Activated T-helper 1 cell treated with anti-CD3 and anti-CD28 coated beads, Interleukin-12 subunit alpha, Interleukin-12 subunit beta, Interleukin-2, Interleukin-4 antibody, amounts not matched to agents 30 ng/mL and 10 ng/mL and 1 ng/mL, durations not matched to agents 14 hours and 24 hours and 36 hours (primary cell): ENCODE data around the gene TTLL5. TPM values are rescaled to one million over a fixed set of nuclear protein-coding genes. Genes with fewer than 3 reads are reported as not detected.

Source experiments
- DNase-seq: peaks from one replicate; pipeline ENCODE4 v3.0.0; 2021; ENCODE audit warnings: low spot score
- H3K27ac Mint-ChIP-seq: one replicate; pipeline ENCODE4 v1.8.0; 2021; ENCODE audit warnings: mild to moderate bottlenecking, mixed read lengths
- H3K27me3 Mint-ChIP-seq: one replicate; pipeline ENCODE4 v1.8.0; 2022; ENCODE audit warnings: mild to moderate bottlenecking, moderate library complexity, mixed read lengths; ENCODE audit not compliant: insufficient read depth
- H3K36me3 Mint-ChIP-seq: one replicate; pipeline ENCODE4 v1.8.0; 2021; ENCODE audit warnings: low read depth, mixed read lengths
- H3K4me1 Mint-ChIP-seq: one replicate; pipeline ENCODE4 v1.8.0; 2021; ENCODE audit warnings: low read depth, mixed read lengths
- H3K4me3 Mint-ChIP-seq: one replicate; pipeline ENCODE4 v1.8.0; 2021; ENCODE audit warnings: mild to moderate bottlenecking, moderate library complexity, mixed read lengths
- H3K9me3 Mint-ChIP-seq: one replicate; pipeline ENCODE4 v1.8.0; 2021; ENCODE audit warnings: mixed read lengths
- intact Hi-C: fragments of 100-400 bp; cut with micrococcal nuclease; formaldehyde crosslinking; loops from one replicate; pipeline ENCODE4 v1.15.1; 2024
- total RNA-seq: library from RNA; stranded (reverse); gene quantifications from 2 replicates; pipeline ENCODE4 v1.2.3, GENCODE V29; 2022

Gene TTLL5
- total RNA-seq, 1 donor from 2014 or later: 36.2 TPM

- H3K27me3 Mint-ChIP-seq: no peaks in the 10 kb centered on the region
- no peaks in the 10 kb centered on the region for H3K9me3 Mint-ChIP-seq
- no peak overlapping the region for H3K27ac Mint-ChIP-seq
- intact Hi-C loops: no loop called here
- H3K36me3 Mint-ChIP-seq: peaks cover 1% of the 10 kb centered on the region
- H3K4me3 Mint-ChIP-seq: no peak overlapping the region
- no peaks in the 10 kb centered on the region for H3K4me1 Mint-ChIP-seq
- no peak for DNase-seq
These were observed 285.7 kb downstream of the TTLL5 start for GRCh38 chr14:75946785-75947184.

GRCh38 chr14:75952489-75952888 lies 291.4 kb downstream of the TTLL5 start:
- H3K4me3 Mint-ChIP-seq: no peak overlapping the region
- peaks cover 4% of the 10 kb centered on the region for H3K9me3 Mint-ChIP-seq
- H3K4me1 Mint-ChIP-seq: no peaks in the 10 kb centered on the region
- intact Hi-C loops: no loop called here
- no peaks in the 10 kb centered on the region for H3K27me3 Mint-ChIP-seq
- DNase-seq: no peak
- no peak overlapping the region for H3K27ac Mint-ChIP-seq
- H3K36me3 Mint-ChIP-seq: peaks cover 1% of the 10 kb centered on the region

GRCh38 chr14:75959031-75959430 lies 298.0 kb downstream of the TTLL5 start:
- no peak for DNase-seq
- Mint-ChIP-seq H3K27ac (no peak overlapping the region), H3K36me3 (peaks cover 1% of the 10 kb centered on the region), H3K4me1 (no peaks in the 10 kb centered on the region), H3K9me3 (no peaks in the 10 kb centered on the region), H3K27me3 (no peaks in the 10 kb centered on the region), H3K4me3 (no peak overlapping the region)
- intact Hi-C loops: no loop called here

GRCh38 chr14:75960231-75960630 lies 299.2 kb downstream of the TTLL5 start:
- no peaks in the 10 kb centered on the region for H3K9me3 Mint-ChIP-seq
- no peaks in the 10 kb centered on the region for H3K27me3 Mint-ChIP-seq
- intact Hi-C loops: no loop called here
- DNase-seq: no peak
- no peak overlapping the region for H3K4me3 Mint-ChIP-seq
- no peaks in the 10 kb centered on the region for H3K36me3 Mint-ChIP-seq
- H3K27ac Mint-ChIP-seq: peak overlapping the region; percentile 5
- H3K4me1 Mint-ChIP-seq: no peaks in the 10 kb centered on the region

- Mint-ChIP-seq H3K9me3 (no peaks in the 10 kb centered on the region), H3K4me3 (no peak overlapping the region), H3K4me1 (no peaks in the 10 kb centered on the region), H3K36me3 (no peaks in the 10 kb centered on the region), H3K27ac (no peak overlapping the region), H3K27me3 (no peaks in the 10 kb centered on the region)
- intact Hi-C loops: no loop called here
- no peak for DNase-seq
These were observed 300.6 kb downstream of the TTLL5 start for GRCh38 chr14:75961662-75962061.

GRCh38 chr14:75967866-75968265 lies 306.8 kb downstream of the TTLL5 start:
- no peaks in the 10 kb centered on the region for H3K27me3 Mint-ChIP-seq
- no peaks in the 10 kb centered on the region for H3K36me3 Mint-ChIP-seq
- DNase-seq: no peak
- intact Hi-C loops: no loop called here
- H3K4me1 Mint-ChIP-seq: no peaks in the 10 kb centered on the region
- H3K4me3 Mint-ChIP-seq: no peak overlapping the region
- no peaks in the 10 kb centered on the region for H3K9me3 Mint-ChIP-seq
- H3K27ac Mint-ChIP-seq: no peak overlapping the region

- Mint-ChIP-seq H3K4me1 (no peaks in the 10 kb centered on the region), H3K27ac (no peak overlapping the region), H3K4me3 (no peak overlapping the region), H3K9me3 (no peaks in the 10 kb centered on the region), H3K36me3 (no peaks in the 10 kb centered on the region), H3K27me3 (no peaks in the 10 kb centered on the region)
- intact Hi-C loops: no loop called here
- no peak for DNase-seq
These were observed 307.4 kb downstream of the TTLL5 start for GRCh38 chr14:75968456-75968855.

- H3K27ac Mint-ChIP-seq: no peak overlapping the region
These were observed 308.1 kb downstream of the TTLL5 start for GRCh38 chr14:75969126-75969525.

GRCh38 chr14:75969891-75970290 lies 308.8 kb downstream of the TTLL5 start:
- no peak for DNase-seq
- intact Hi-C loops: no loop called here
- Mint-ChIP-seq H3K4me1 (no peaks in the 10 kb centered on the region), H3K27ac (no peak overlapping the region), H3K9me3 (no peaks in the 10 kb centered on the region), H3K4me3 (no peak overlapping the region), H3K27me3 (no peaks in the 10 kb centered on the region), H3K36me3 (no peaks in the 10 kb centered on the region)

More at GRCh38 chr14:75969126-75969525, 308.1 kb downstream of the TTLL5 start:
- Mint-ChIP-seq H3K4me1 (no peaks in the 10 kb centered on the region), H3K27me3 (no peaks in the 10 kb centered on the region), H3K36me3 (no peaks in the 10 kb centered on the region), H3K9me3 (no peaks in the 10 kb centered on the region), H3K4me3 (no peak overlapping the region)
- intact Hi-C loops: no loop called here
- DNase-seq: no peak

- no peaks in the 10 kb centered on the region for H3K4me1 Mint-ChIP-seq
- intact Hi-C loops: no loop called here
- H3K9me3 Mint-ChIP-seq: no peaks in the 10 kb centered on the region
- DNase-seq: no peak
- H3K27me3 Mint-ChIP-seq: no peaks in the 10 kb centered on the region
- H3K36me3 Mint-ChIP-seq: no peaks in the 10 kb centered on the region
- H3K27ac Mint-ChIP-seq: no peak overlapping the region
- no peak overlapping the region for H3K4me3 Mint-ChIP-seq
These were observed 309.9 kb downstream of the TTLL5 start for GRCh38 chr14:75970989-75971388.

GRCh38 chr14:75971509-75971908 lies 310.5 kb downstream of the TTLL5 start:
- Mint-ChIP-seq H3K36me3 (no peaks in the 10 kb centered on the region), H3K4me3 (no peak overlapping the region), H3K4me1 (no peaks in the 10 kb centered on the region), H3K27me3 (no peaks in the 10 kb centered on the region), H3K9me3 (no peaks in the 10 kb centered on the region), H3K27ac (no peak overlapping the region)
- DNase-seq: no peak
- intact Hi-C loops: no loop called here

- intact Hi-C loops: no loop called here
- no peaks in the 10 kb centered on the region for H3K9me3 Mint-ChIP-seq
- no peaks in the 10 kb centered on the region for H3K27me3 Mint-ChIP-seq
- H3K27ac Mint-ChIP-seq: no peak overlapping the region
- H3K4me3 Mint-ChIP-seq: no peak overlapping the region
- DNase-seq: no peak
- H3K4me1 Mint-ChIP-seq: no peaks in the 10 kb centered on the region
- H3K36me3 Mint-ChIP-seq: no peaks in the 10 kb centered on the region
These were observed 311.9 kb downstream of the TTLL5 start for GRCh38 chr14:75972801-75973421.

- intact Hi-C loops: no loop called here
- H3K27me3 Mint-ChIP-seq: no peaks in the 10 kb centered on the region
- peaks cover 35% of the 10 kb centered on the region for H3K4me1 Mint-ChIP-seq
- H3K36me3 Mint-ChIP-seq: no peaks in the 10 kb centered on the region
- H3K27ac Mint-ChIP-seq: no peak overlapping the region
- no peaks in the 10 kb centered on the region for H3K9me3 Mint-ChIP-seq
- no peak for DNase-seq
- no peak overlapping the region for H3K4me3 Mint-ChIP-seq
These were observed 316.0 kb downstream of the TTLL5 start for GRCh38 chr14:75976826-75977581.
